HEK293 (cell line): Measurements from ENCODE around the gene RAB20.

ENCODE experiments used
- CTCF ChIA-PET: fragments of 350-600 bp; formaldehyde crosslinking; extraction: SDS; loops from one replicate; lab custom pipeline; 2021; ENCODE audit warnings: antibody characterized with exemption; lab: Yijun Ruan, JAX
- POLR2A ChIA-PET: fragments of 300-600 bp; formaldehyde crosslinking; extraction: SDS; loops from one replicate; lab custom pipeline; 2020; ENCODE audit warnings: antibody characterized with exemption, inconsistent platforms; lab: Yijun Ruan, JAX
- H3K27ac ChIP-seq: fragments of 200-500 bp; sonication (Bioruptor generic); 2 replicates; pipeline ENCODE4 v1.5.1; 2014; ENCODE audit warnings: low read depth, low read length, control low read depth, inconsistent platforms; ENCODE audit errors: extremely low read depth
- H3K36me3 ChIP-seq, 2 experiments: fragments of 200-500 bp in 1 of 2; sonication (Bioruptor generic) in 1 of 2; 1 replicate in 1 of 2; 2 replicates in 1 of 2; pipeline ENCODE4 v1.5.1; 2014 to 2017; ENCODE audit warnings: inconsistent platforms in 2 of 2, low read length in 2 of 2; ENCODE audit not compliant: control insufficient read depth in 2 of 2, insufficient read depth in 1 of 2
- H3K4me1 ChIP-seq: fragments of 200-500 bp; sonication (Bioruptor generic); 2 replicates; pipeline ENCODE4 v1.5.1; 2014; ENCODE audit warnings: mild to moderate bottlenecking, low read length, inconsistent platforms; ENCODE audit not compliant: control insufficient read depth, insufficient read depth
- H3K4me3 ChIP-seq: 2 replicates; pipeline ENCODE4 v1.5.1; 2011; ENCODE audit warnings: low read depth, mild to moderate bottlenecking, control low read depth, low read length, moderate library complexity
- H3K9me3 ChIP-seq: fragments of 200-500 bp; sonication (Bioruptor generic); 2 replicates; pipeline ENCODE4 v1.5.1; 2014; ENCODE audit warnings: low read depth, low read length, inconsistent platforms; ENCODE audit not compliant: control insufficient read depth, insufficient read depth
- ATF2 ChIP-seq: fragments of 450-650 bp; formaldehyde crosslinking; IDR thresholded peaks from 2 replicates; pipeline ENCODE4 v1.5.1; 2016; ENCODE audit warnings: missing biosample characterization, missing genetic modification characterization, low read depth
- GLI2 ChIP-seq: fragments of 450-650 bp; formaldehyde crosslinking; IDR thresholded peaks from 2 replicates; pipeline ENCODE4; 2017; ENCODE audit warnings: missing biosample characterization, missing genetic modification characterization, low read depth, borderline replicate concordance
- KLF16 ChIP-seq: fragments of 450-650 bp; formaldehyde crosslinking; IDR thresholded peaks from 2 replicates; pipeline ENCODE4 v1.5.1; 2017; ENCODE audit warnings: missing biosample characterization, missing genetic modification characterization
- PRDM10 ChIP-seq: fragments of 450-650 bp; formaldehyde crosslinking; IDR thresholded peaks from 2 replicates; pipeline ENCODE4 v1.5.1; 2016; ENCODE audit warnings: missing biosample characterization, missing genetic modification characterization
- SP7 ChIP-seq: fragments of 450-650 bp; formaldehyde crosslinking; IDR thresholded peaks from 2 replicates; pipeline ENCODE4 v1.5.1; 2016; ENCODE audit warnings: missing biosample characterization, missing genetic modification characterization
- TCF7L2 ChIP-seq: IDR thresholded peaks from 2 replicates; pipeline ENCODE4 v1.6.1; 2011; ENCODE audit warnings: low read depth, mild to moderate bottlenecking, inconsistent platforms, low read length, moderate library complexity, borderline replicate concordance
- ZBTB1 ChIP-seq: fragments of 450-650 bp; formaldehyde crosslinking; IDR thresholded peaks from 2 replicates; pipeline ENCODE4 v1.5.1; 2016; ENCODE audit warnings: missing biosample characterization, missing genetic modification characterization
- ZBTB11 ChIP-seq: fragments of 450-650 bp; formaldehyde crosslinking; conservative IDR thresholded peaks from 2 replicates; pipeline ENCODE4 v1.5.1; 2016; ENCODE audit warnings: low read depth, missing biosample characterization, missing genetic modification characterization
- ZBTB21 ChIP-seq: fragments of 450-650 bp; formaldehyde crosslinking; IDR thresholded peaks from 2 replicates; pipeline ENCODE4 v1.5.1; 2017; ENCODE audit warnings: missing biosample characterization, missing genetic modification characterization
- ZNF112 ChIP-seq: fragments of 450-650 bp; formaldehyde crosslinking; IDR thresholded peaks from 2 replicates; pipeline ENCODE4 v1.5.0; 2017; ENCODE audit warnings: missing biosample characterization, missing genetic modification characterization
- ZNF114 ChIP-seq: fragments of 450-650 bp; formaldehyde crosslinking; IDR thresholded peaks from 2 replicates; pipeline ENCODE4 v1.5.0; 2017; ENCODE audit warnings: missing biosample characterization, missing genetic modification characterization
- ZNF16 ChIP-seq: fragments of 450-650 bp; formaldehyde crosslinking; IDR thresholded peaks from 2 replicates; pipeline ENCODE4 v1.5.1; 2016; ENCODE audit warnings: low read depth, missing biosample characterization, missing genetic modification characterization
- ZNF221 ChIP-seq: fragments of 450-650 bp; formaldehyde crosslinking; IDR thresholded peaks from 2 replicates; pipeline ENCODE4 v1.5.1; 2017; ENCODE audit warnings: missing biosample characterization, missing genetic modification characterization, borderline replicate concordance
- ZNF274 ChIP-seq, 2 experiments: fragments of 200-500 bp in 1 of 2; fragments of 450-650 bp in 1 of 2; sonication (Bioruptor generic) in 1 of 2; formaldehyde crosslinking in 1 of 2; IDR thresholded peaks; 2 replicates each; pipeline versions ENCODE4 v1.5.1 to v1.6.1; 2014 to 2016; ENCODE audit warnings: borderline replicate concordance in 1 of 2, inconsistent platforms in 1 of 2, low read length in 1 of 2, missing biosample characterization in 1 of 2, missing genetic modification characterization in 1 of 2
- ZNF362 ChIP-seq: fragments of 450-650 bp; formaldehyde crosslinking; IDR thresholded peaks from 2 replicates; pipeline ENCODE4 v1.5.1; 2016; ENCODE audit warnings: missing biosample characterization, missing genetic modification characterization
- ZNF423 ChIP-seq: fragments of 450-650 bp; formaldehyde crosslinking; IDR thresholded peaks from 2 replicates; pipeline ENCODE4 v1.5.1; 2016; ENCODE audit warnings: missing biosample characterization, missing genetic modification characterization
- ZNF510 ChIP-seq: fragments of 450-650 bp; formaldehyde crosslinking; IDR thresholded peaks from 2 replicates; pipeline ENCODE4 v1.5.1; 2018; ENCODE audit warnings: mild to moderate bottlenecking, missing genetic modification characterization, missing biosample characterization; ENCODE audit not compliant: insufficient replicate concordance
- ZNF558 ChIP-seq: fragments of 450-650 bp; formaldehyde crosslinking; IDR thresholded peaks from 2 replicates; pipeline ENCODE4 v1.5.1; 2016; ENCODE audit warnings: missing biosample characterization, missing genetic modification characterization
- ZNF645 ChIP-seq: fragments of 450-650 bp; formaldehyde crosslinking; IDR thresholded peaks from 2 replicates; pipeline ENCODE4; 2016; ENCODE audit warnings: missing biosample characterization, missing genetic modification characterization
- ZNF701 ChIP-seq: fragments of 450-650 bp; formaldehyde crosslinking; IDR thresholded peaks from 2 replicates; pipeline ENCODE4 v1.5.1; 2016; ENCODE audit warnings: missing biosample characterization, missing genetic modification characterization
- ZNF843 ChIP-seq: fragments of 450-650 bp; formaldehyde crosslinking; IDR thresholded peaks from 2 replicates; pipeline ENCODE4 v1.5.1; 2016; ENCODE audit warnings: missing biosample characterization, missing genetic modification characterization

Gene RAB20

GRCh38 chr13:110503979-110504499 lies 57.5 kb downstream of the RAB20 start:
- Histone ChIP-seq H3K4me3 (no peak overlapping the region), H3K4me1 (0 out of 2 replicates have a peak, but pooled peaks cover 3% of the 10 kb centered on the region)
- TF ChIP-seq ZNF701 (tag by site-specific recombination) (no peak), ZNF362 (tag by site-specific recombination) (no peak), ZNF16 (tag by site-specific recombination) (no peak), GLI2 (no peak), KLF16 (tag by site-specific recombination) (no peak)
- TF ChIP-seq, all 188 proteins: peak for 0
- ChIA-PET CTCF (no interaction called here), POLR2A (no interaction called here)
- no peak overlapping the region for H3K27ac ChIP-seq
- peaks cover 0 to 50% of the 10 kb centered on the region in 2 experiments; a peak in 1 of 3 replicates for H3K36me3 ChIP-seq
- no peaks in the 10 kb centered on the region for H3K9me3 ChIP-seq

GRCh38 chr13:110503037-110503901 lies 58.3 kb downstream of the RAB20 start:
- CTCF ChIA-PET = interaction anchor here (1.8 kb wide), 1 partner anchor 47 kb away, joined by 3 read pairs; no protein-coding TSS in a partner anchor
- Histone ChIP-seq H3K36me3 (peaks cover 0 to 53% of the 10 kb centered on the region in 2 experiments; a peak in 1 of 3 replicates), H3K4me3 (no peak overlapping the region), H3K4me1 (0 out of 2 replicates have a peak, but pooled peaks cover 3% of the 10 kb centered on the region), H3K27ac (no peak overlapping the region), H3K9me3 (no peaks in the 10 kb centered on the region)
- POLR2A ChIA-PET = no interaction called here
- TF ChIP-seq ZNF114 (tag by site-specific recombination) (no peak), TCF7L2 (no peak), ATF2 (no peak), ZNF221 (tag by site-specific recombination) (no peak), ZNF112 (tag by site-specific recombination) (no peak), ZNF274 (IDR thresholded peaks at IDR 0.05; ENCODE audit: low read length) (no peak), ZNF274 (tag by site-specific recombination; IDR thresholded peaks at IDR 0.05; ENCODE audit: borderline replicate concordance) (no peak), ZNF843 (tag by site-specific recombination) (no peak), ZNF645 (tag by site-specific recombination) (no peak), ZNF558 (tag by site-specific recombination) (no peak), PRDM10 (tag by site-specific recombination) (no peak), ZBTB1 (tag by site-specific recombination) (no peak), ZBTB11 (tag by site-specific recombination) (no peak), ZNF510 (tag by site-specific recombination) (no peak), SP7 (tag by site-specific recombination) (no peak), ZNF423 (tag by site-specific recombination) (no peak), ZBTB21 (no peak)
